K562 (cell line): ENCODE measurements around the gene CCDC138. TPM values are rescaled to one million over a fixed set of nuclear protein-coding genes. Genes with fewer than 3 reads are reported as not detected.

ENCODE experiments used
- ATAC-seq: fragments of 200-7000 bp; cut with Tn5 transposase; 3 replicates; pipeline ENCODE4 v1.9.1; 2020; ENCODE audit warnings: moderate library complexity
- BruUV-seq: library from RNA; stranded (reverse); fragments of 400-500 nt; replicated peaks from 2 replicates; lab custom pipeline; 2021; lab: Mats Ljungman, UMichigan
- CTCF ChIA-PET: fragments of 300-600 bp; formaldehyde crosslinking; extraction: SDS; loops from one replicate; lab custom pipeline; 2021; ENCODE audit warnings: low intra/inter-chr PET ratio; lab: Yijun Ruan, JAX
- POLR2A ChIA-PET: fragments of 300-600, 350-650 bp; sonication (Branson Sonifier 250); formaldehyde crosslinking; extraction: SDS; loops from one replicate; lab custom pipeline; 2021; ENCODE audit warnings: antibody characterized with exemption, inconsistent platforms; lab: Yijun Ruan, JAX
- DNase-seq, 4 experiments: peaks; one replicate each; pipeline versions ENCODE4 v3.0.0 to v3.0.0-alpha.2; 2011 to 2018; ENCODE audit warnings: low spot score in 3 of 4, mixed read lengths in 3 of 4; ENCODE audit errors: extremely low read depth in 1 of 4
- FAIRE-seq: peaks from 2 replicates; lab custom pipeline; 2011; peaks lifted over from hg19 to GRCh38; lab: Jason Lieb, UNC
- H2AFZ ChIP-seq: 2 replicates; pipeline ENCODE4 v1.6.0; 2011; ENCODE audit warnings: low read depth, low read length, control low read depth, inconsistent platforms
- H3K27ac ChIP-seq: fragments of 200-600 bp; 3 replicates; pipeline ENCODE4 v1.8.0; 2011; ENCODE audit warnings: low read depth, mild to moderate bottlenecking, control low read depth, inconsistent platforms, low read length, moderate library complexity, mixed read lengths; ENCODE audit errors: extremely low read depth
- H3K27me3 ChIP-seq, 2 experiments: fragments of 300-600 bp in 1 of 2; 2 replicates in 1 of 2; 3 replicates in 1 of 2; pipeline versions ENCODE4 v1.6.0 to v1.8.0; 2011; ENCODE audit warnings: inconsistent platforms in 2 of 2, low read length in 2 of 2, mild to moderate bottlenecking in 1 of 2, mixed read lengths in 1 of 2, moderate library complexity in 1 of 2; ENCODE audit not compliant: control insufficient read depth in 2 of 2, insufficient read depth in 2 of 2
- H3K36me3 ChIP-seq: fragments of 300-600 bp; 3 replicates; pipeline ENCODE4 v1.8.0; 2011; ENCODE audit warnings: mild to moderate bottlenecking, low read length, inconsistent platforms; ENCODE audit not compliant: control insufficient read depth, insufficient read depth
- H3K4me1 ChIP-seq, 2 experiments: fragments of 200-600 bp in 1 of 2; replicated peaks in 1 of 2; 2 replicates in 1 of 2; 3 replicates in 1 of 2; pipeline versions ENCODE4 v1.5.1 to v1.8.0; 2011; ENCODE audit warnings: inconsistent platforms in 2 of 2, low read length in 2 of 2, mild to moderate bottlenecking in 1 of 2, mixed read lengths in 1 of 2, moderate library complexity in 1 of 2; ENCODE audit not compliant: control insufficient read depth in 2 of 2, insufficient read depth in 2 of 2
- H3K4me2 ChIP-seq: 2 replicates; pipeline ENCODE4 v1.6.1; 2011; ENCODE audit warnings: low read length, control low read depth, inconsistent platforms, mixed read lengths; ENCODE audit not compliant: insufficient read depth
- H3K4me3 ChIP-seq: fragments of 200-600 bp; sonication (generic), shearing (Covaris generic); 2 replicates; pipeline ENCODE4 v1.5.1; 2016; ENCODE audit warnings: control low read depth, inconsistent platforms
- H3K79me2 ChIP-seq: fragments of 200-600 bp; 3 replicates; pipeline ENCODE4 v1.8.0; 2011; ENCODE audit warnings: low read length, inconsistent platforms; ENCODE audit not compliant: control insufficient read depth, insufficient read depth
- H3K9ac ChIP-seq, 2 experiments: 2 replicates each; pipeline versions ENCODE4 v1.6.0 to v1.6.1; 2011; ENCODE audit warnings: low read depth in 2 of 2, low read length in 2 of 2, control low read depth in 1 of 2, inconsistent platforms in 1 of 2, mild to moderate bottlenecking in 1 of 2, mixed read lengths in 1 of 2; ENCODE audit not compliant: insufficient read depth in 1 of 2
- H3K9me1 ChIP-seq: one replicate; pipeline ENCODE4 v1.6.0; 2011; ENCODE audit warnings: inconsistent platforms, mild to moderate bottlenecking, low read length, moderate library complexity; ENCODE audit not compliant: control insufficient read depth, insufficient read depth
- H3K9me3 ChIP-seq: replicated peaks from 2 replicates; pipeline ENCODE4 v1.5.1; 2011; ENCODE audit warnings: low read depth, low read length, inconsistent platforms; ENCODE audit not compliant: control insufficient read depth, insufficient read depth
- H4K20me1 ChIP-seq: replicated peaks from 2 replicates; pipeline ENCODE4 v1.6.1; 2011; ENCODE audit warnings: low read length, inconsistent platforms, mixed read lengths; ENCODE audit not compliant: control insufficient read depth, insufficient read depth
- ARNT ChIP-seq, 2 experiments: fragments of 450-650 bp; IDR thresholded peaks; 2 replicates each; pipeline ENCODE4 v1.6.1; 2016; ENCODE audit warnings: mild to moderate bottlenecking in 1 of 2
- ASH1L ChIP-seq: fragments of 450-650 bp; IDR thresholded peaks from 2 replicates; pipeline ENCODE4 v1.6.1; 2018; ENCODE audit warnings: borderline replicate concordance, mild to moderate bottlenecking, low read depth; ENCODE audit not compliant: partially characterized antibody
- CBFA2T3 ChIP-seq: fragments of 450-650 bp; IDR thresholded peaks from 2 replicates; pipeline ENCODE4 v1.6.1; 2017
- MEIS2 ChIP-seq: fragments of 450-650 bp; IDR thresholded peaks from 2 replicates; pipeline ENCODE4 v1.6.1; 2014; ENCODE audit warnings: mild to moderate bottlenecking; ENCODE audit not compliant: partially characterized antibody
- ZNF408 ChIP-seq: fragments of 250-450 bp; sonication (Bioruptor Pico); IDR thresholded peaks from 2 replicates; pipeline ENCODE4 v1.4.0; 2020; ENCODE audit warnings: low read depth, mild to moderate bottlenecking, moderate library complexity
- WGBS: fragments of 100-300 bp; shearing (Covaris generic); methylation state at CpG from one replicate; pipeline ENCODE4 v1.1.6; 2016; ENCODE audit warnings: low coverage, mixed read lengths; ENCODE audit not compliant: insufficient coverage; ENCODE audit errors: missing lambda C conversion rate; 5-methylcytosine and 5-hydroxymethylcytosine counted together
- in situ Hi-C: fragments of 300-500 bp; cut with MboI; formaldehyde crosslinking; loops from 4 replicates; pipeline ENCODE4 v1.15.0; 2018; ENCODE audit warnings: inconsistent platforms, mixed read lengths
- intact Hi-C: fragments of 100-400 bp; cut with micrococcal nuclease; formaldehyde crosslinking; loops from 2 replicates; pipeline ENCODE4 v1.14.2; 2022
- polyA plus RNA-seq, 8 experiments: library from polyadenylated mRNA; depleted of rRNA in 4 of 8; stranded (reverse) in 5 of 8; unstranded in 3 of 8; fragments of >200 nt; fragmentation: Nextera tagmentation in 2 of 8; fragmentation: Illumina TruSeq in 1 of 8; extraction: Ambion mirVana in 2 of 8; extraction: Trizol in 1 of 8; gene quantifications; 2 replicates each; pipeline versions ENCODE4 v1.2.1 to v1.2.3, GENCODE V29; 2011 to 2014; ENCODE audit warnings: inconsistent platforms in 1 of 8, missing spikeins in 1 of 8
- total RNA-seq, 7 experiments: library from RNA; depleted of rRNA in 6 of 7; stranded (reverse); fragments of >200 nt in 6 of 7; fragmentation: Illumina TruSeq in 2 of 7; extraction: Trizol in 2 of 7; gene quantifications; 2 replicates each; pipeline versions ENCODE4 v1.2.1 to v1.2.3, GENCODE V29; 2011 to 2021; ENCODE audit warnings: low replicate concordance in 1 of 7
- TF ChIP-seq, protein P1 (sequence below): sonication (generic); formaldehyde crosslinking; IDR thresholded peaks from 2 replicates; pipeline ENCODE4 v1.8.1; 2022; ENCODE audit warnings: missing genetic modification reagents
- TF ChIP-seq, protein P2 (sequence below), 2 experiments: IDR thresholded peaks in 1 of 2; conservative IDR thresholded peaks in 1 of 2; 2 replicates each; pipeline ENCODE4 v1.6.1; 2016; ENCODE audit warnings: low read depth in 2 of 2, mild to moderate bottlenecking in 1 of 2, missing compliant biosample characterization in 1 of 2, missing genetic modification characterization in 1 of 2, moderate library complexity in 1 of 2
- TF ChIP-seq, protein P3 (sequence below): fragments of 450-650 bp; IDR thresholded peaks from 2 replicates; pipeline ENCODE4 v1.6.1; 2016

The CCDC138 gene
- total and polyA plus RNA-seq, 9 of the 15 experiments (the other 6 are each of a cell fraction or from before 2014, with no cell fraction given) = 17.5 to 44.6 (median 26.7) TPM

DNA sequence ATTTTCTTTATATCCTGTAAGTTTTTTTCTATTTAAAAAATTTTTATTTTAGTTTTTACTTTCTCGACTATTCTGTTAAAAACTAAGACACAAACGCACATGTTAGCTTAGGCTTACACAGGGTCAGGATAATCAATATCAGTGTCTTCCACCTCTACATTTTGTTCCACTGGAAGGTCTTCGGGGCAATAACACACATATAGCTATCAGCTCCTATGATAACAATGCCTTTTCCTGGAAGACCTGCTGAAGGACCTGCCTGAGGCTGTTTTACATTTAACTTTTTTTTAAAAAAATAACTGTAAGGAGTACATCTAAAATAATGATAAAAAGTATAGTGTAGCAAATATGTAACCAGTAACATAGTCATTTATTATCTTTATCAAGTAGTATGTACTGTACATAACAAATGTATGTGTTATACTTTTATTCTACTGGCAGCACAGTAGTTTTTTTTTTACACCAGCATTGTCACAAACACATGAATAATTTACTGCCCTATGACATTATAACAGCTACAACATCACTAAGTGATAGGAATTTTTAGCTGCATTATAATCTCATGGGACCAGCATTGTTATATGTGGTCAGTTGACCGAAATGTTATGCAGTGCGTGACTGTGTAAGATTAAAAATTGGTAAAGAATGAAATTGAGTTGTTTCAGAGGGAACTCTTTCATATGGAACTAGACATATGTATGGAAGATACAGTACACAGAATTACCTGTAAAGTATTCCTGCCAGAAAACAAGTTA is 37.9 kb downstream of the CCDC138 start:
- in situ Hi-C loops = no loop called here
- H3K4me2 ChIP-seq = no peak overlapping the region
- H3K9me1 ChIP-seq = no peaks in the 10 kb centered on the region
- H3K27ac ChIP-seq = peak overlapping the region; percentile 21; the same call in 1 of the 3 replicates
- H3K79me2 ChIP-seq = no peaks in the 10 kb centered on the region
- FAIRE-seq (no peak), ATAC-seq (peak; percentile 68), DNase-seq (peak in 1 of 4 experiments; percentile 8)
- H4K20me1 ChIP-seq = no peaks in the 10 kb centered on the region
- TF ChIP-seq, protein P1, sequence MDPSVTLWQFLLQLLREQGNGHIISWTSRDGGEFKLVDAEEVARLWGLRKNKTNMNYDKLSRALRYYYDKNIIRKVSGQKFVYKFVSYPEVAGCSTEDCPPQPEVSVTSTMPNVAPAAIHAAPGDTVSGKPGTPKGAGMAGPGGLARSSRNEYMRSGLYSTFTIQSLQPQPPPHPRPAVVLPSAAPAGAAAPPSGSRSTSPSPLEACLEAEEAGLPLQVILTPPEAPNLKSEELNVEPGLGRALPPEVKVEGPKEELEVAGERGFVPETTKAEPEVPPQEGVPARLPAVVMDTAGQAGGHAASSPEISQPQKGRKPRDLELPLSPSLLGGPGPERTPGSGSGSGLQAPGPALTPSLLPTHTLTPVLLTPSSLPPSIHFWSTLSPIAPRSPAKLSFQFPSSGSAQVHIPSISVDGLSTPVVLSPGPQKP (CRISPR knock-in tag) = no peak
- no peak for TF ChIP-seq ASH1L
- TF ChIP-seq MEIS2 = peak; percentile 45
- TF ChIP-seq, protein P2, sequence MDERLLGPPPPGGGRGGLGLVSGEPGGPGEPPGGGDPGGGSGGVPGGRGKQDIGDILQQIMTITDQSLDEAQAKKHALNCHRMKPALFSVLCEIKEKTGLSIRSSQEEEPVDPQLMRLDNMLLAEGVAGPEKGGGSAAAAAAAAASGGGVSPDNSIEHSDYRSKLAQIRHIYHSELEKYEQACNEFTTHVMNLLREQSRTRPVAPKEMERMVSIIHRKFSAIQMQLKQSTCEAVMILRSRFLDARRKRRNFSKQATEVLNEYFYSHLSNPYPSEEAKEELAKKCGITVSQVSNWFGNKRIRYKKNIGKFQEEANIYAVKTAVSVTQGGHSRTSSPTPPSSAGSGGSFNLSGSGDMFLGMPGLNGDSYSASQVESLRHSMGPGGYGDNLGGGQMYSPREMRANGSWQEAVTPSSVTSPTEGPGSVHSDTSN (CRISPR knock-in tag; IDR thresholded peaks at IDR 0.05; ENCODE audit: low read depth) = no peak
- TF ChIP-seq, protein P2 (tag; conservative IDR thresholded peaks at IDR 0.05; ENCODE audit: low read depth) = peak; percentile 32; the same call in 1 of the 2 replicates
- TF ChIP-seq ZNF408 = no peak
- TF ChIP-seq, protein P3, sequence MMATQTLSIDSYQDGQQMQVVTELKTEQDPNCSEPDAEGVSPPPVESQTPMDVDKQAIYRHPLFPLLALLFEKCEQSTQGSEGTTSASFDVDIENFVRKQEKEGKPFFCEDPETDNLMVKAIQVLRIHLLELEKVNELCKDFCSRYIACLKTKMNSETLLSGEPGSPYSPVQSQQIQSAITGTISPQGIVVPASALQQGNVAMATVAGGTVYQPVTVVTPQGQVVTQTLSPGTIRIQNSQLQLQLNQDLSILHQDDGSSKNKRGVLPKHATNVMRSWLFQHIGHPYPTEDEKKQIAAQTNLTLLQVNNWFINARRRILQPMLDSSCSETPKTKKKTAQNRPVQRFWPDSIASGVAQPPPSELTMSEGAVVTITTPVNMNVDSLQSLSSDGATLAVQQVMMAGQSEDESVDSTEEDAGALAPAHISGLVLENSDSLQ = peak; percentile 20; the same call in 1 of the 2 replicates
- 0 out of 2 replicates have a peak, but pooled peaks have one; percentile 10 for TF ChIP-seq CBFA2T3
- TF ChIP-seq ARNT (IDR thresholded peaks at IDR 0.05) = no peak
- H3K4me3 ChIP-seq = no peak overlapping the region
- H3K9me3 ChIP-seq = no peaks in the 10 kb centered on the region
- CTCF ChIA-PET = no interaction called here
- POLR2A ChIA-PET = interaction anchor here (1.4 kb wide), 1 partner anchor 11 kb away, joined by 5 read pairs; no protein-coding TSS in a partner anchor
- H3K36me3 ChIP-seq = peaks cover 22% of the 10 kb centered on the region; the same call in 1 of the 3 replicates
- intact Hi-C loops = no loop called here
- no peaks in the 10 kb centered on the region for H3K27me3 ChIP-seq
- no peak overlapping the region for H2AFZ ChIP-seq
- H3K4me1 ChIP-seq = 0 out of 5 replicates have a peak, but pooled peaks cover 0 to 5% of the 10 kb centered on the region in 2 experiments
- WGBS = 45% methylated on average over 5 of the region's 5 CpGs
- no peak overlapping the region for H3K9ac ChIP-seq
- no TSS peak for BruUV-seq
